Measurements from ENCODE around the gene CUL5.

DNA sequence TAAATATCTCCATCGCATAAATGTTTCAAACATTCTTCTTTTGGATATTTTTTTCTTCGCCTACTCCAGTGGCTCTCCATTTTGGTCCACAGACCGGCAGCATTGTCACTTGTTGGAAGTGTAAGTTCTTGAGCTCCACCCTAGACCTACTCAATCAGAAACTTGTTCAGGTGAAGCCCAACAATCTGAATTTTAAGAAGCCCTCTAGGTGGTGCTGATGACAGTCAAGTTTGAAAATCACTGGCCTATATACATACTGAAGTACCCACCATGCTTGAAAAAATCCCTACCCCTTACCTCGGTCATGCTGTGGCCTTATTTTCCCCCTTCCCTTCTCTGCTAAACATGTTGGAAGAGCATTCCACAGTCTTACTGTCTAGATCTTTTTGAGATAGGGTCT, 102.4 kb downstream of the CUL5 start:
- TF ChIP-seq FOXK2 (IDR thresholded peaks at IDR 0.05) (no peak), CTBP1 (IDR thresholded peaks at IDR 0.05; ENCODE audit: borderline replicate concordance) (no peak), SUZ12 (IDR thresholded peaks at IDR 0.05) (no peak), TARDBP (IDR thresholded peaks at IDR 0.05) (no peak), SP1 (IDR thresholded peaks at IDR 0.05) (no peak), ZNF384 (IDR thresholded peaks at IDR 0.05) (no peak), BHLHE40 (IDR thresholded peaks at IDR 0.05; ENCODE audit: borderline replicate concordance) (no peak), FOXM1 (IDR thresholded peaks at IDR 0.05; ENCODE audit: borderline replicate concordance) (no peak), NFRKB (IDR thresholded peaks at IDR 0.05) (no peak), ARNT (IDR thresholded peaks at IDR 0.05) (no peak), LEF1 (IDR thresholded peaks at IDR 0.05; ENCODE audit: borderline replicate concordance) (no peak)
- TF ChIP-seq, protein P1, sequence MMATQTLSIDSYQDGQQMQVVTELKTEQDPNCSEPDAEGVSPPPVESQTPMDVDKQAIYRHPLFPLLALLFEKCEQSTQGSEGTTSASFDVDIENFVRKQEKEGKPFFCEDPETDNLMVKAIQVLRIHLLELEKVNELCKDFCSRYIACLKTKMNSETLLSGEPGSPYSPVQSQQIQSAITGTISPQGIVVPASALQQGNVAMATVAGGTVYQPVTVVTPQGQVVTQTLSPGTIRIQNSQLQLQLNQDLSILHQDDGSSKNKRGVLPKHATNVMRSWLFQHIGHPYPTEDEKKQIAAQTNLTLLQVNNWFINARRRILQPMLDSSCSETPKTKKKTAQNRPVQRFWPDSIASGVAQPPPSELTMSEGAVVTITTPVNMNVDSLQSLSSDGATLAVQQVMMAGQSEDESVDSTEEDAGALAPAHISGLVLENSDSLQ (IDR thresholded peaks at IDR 0.05), result no peak

Measured in HEK293T (cell line).